ENCODE results near the gene FMC1.

- TF ChIP-seq POLR2A (IDR thresholded peaks at IDR 0.05), result peak in 1 of 2 donors; percentile 62
- TF ChIP-seq CTCF (IDR thresholded peaks at IDR 0.05), result no peak
- peak; percentile 84 for TF ChIP-seq POLR2AphosphoS5 (IDR thresholded peaks at IDR 0.05)
- TF ChIP-seq EP300 (IDR thresholded peaks at IDR 0.05), result no peak
These were observed 664 bp downstream of the FMC1 start for GRCh38 chr7:139341776-139342226.

Data from gastroesophageal sphincter (tissue), 3 donors.